Measurements from ENCODE around the gene TOX2. TPM values are rescaled to one million over a fixed set of nuclear protein-coding genes. Genes with fewer than 3 reads are reported as not detected.

Gene TOX2
- total and polyA plus RNA-seq, 2 of the 4 experiments (the other 2 are of a cell fraction), result 1.3 to 17.5 TPM

- Histone ChIP-seq H2AFZ (replicated peaks; ENCODE audit: low read length, poor library complexity) (no peak overlapping the region), H4K8ac (ENCODE audit: low read depth in 2 of 2, low read length in 2 of 2) (no peak overlapping the region), H3K9me1 (ENCODE audit: insufficient read depth, low read length) (peaks cover 25% of the 10 kb centered on the region), H3K23ac (ENCODE audit: low read depth, low read length) (no peak overlapping the region), H3K14ac (replicated peaks; ENCODE audit: low read depth, low read length) (no peak overlapping the region), H4K20me1 (ENCODE audit: insufficient read depth, low read length) (no peaks in the 10 kb centered on the region), H3K27ac (ENCODE audit: insufficient read depth, low read length) (no peak overlapping the region), H4K91ac (ENCODE audit: insufficient read depth, low read depth, low read length) (no peak overlapping the region), H2BK20ac (ENCODE audit: low read depth, low read length) (no peak overlapping the region), H2AK9ac (replicated peaks; ENCODE audit: low read depth, low read length, poor library complexity) (no peak overlapping the region), H3K9ac (ENCODE audit: low read depth, low read length) (no peak overlapping the region), H3K56ac (ENCODE audit: extremely low read depth, insufficient read depth, low read length) (no peak overlapping the region), H3K4me2 (ENCODE audit: low read depth, low read length) (no peak overlapping the region), H2AK5ac (ENCODE audit: low read depth, low read length) (no peak overlapping the region), H3K18ac (ENCODE audit: low read depth, low read length) (no peak overlapping the region), H3K4me3 (ENCODE audit: insufficient read depth, low read depth, low read length) (no peak overlapping the region), H2BK120ac (ENCODE audit: low read depth, low read length) (no peak overlapping the region), H3K4me1 (ENCODE audit: control insufficient read depth, insufficient read depth, low read length) (no peaks in the 10 kb centered on the region), H3K27me3 (ENCODE audit: control insufficient read depth, insufficient read depth, low read length) (no peaks in the 10 kb centered on the region), H3K79me1 (ENCODE audit: low read depth in 1 of 2, low read length in 2 of 2) (peaks cover 16 to 60% of the 10 kb centered on the region in 2 experiments), H4K5ac (ENCODE audit: low read depth, low read length) (no peak overlapping the region), H3K36me3 (ENCODE audit: control insufficient read depth, insufficient read depth, low read length) (0 out of 2 replicates have a peak, but pooled peaks cover 2% of the 10 kb centered on the region), H2BK5ac (ENCODE audit: low read depth, low read length, poor library complexity, severe bottlenecking) (no peak overlapping the region), H3K9me3 (ENCODE audit: control insufficient read depth, insufficient read depth, low read length) (no peaks in the 10 kb centered on the region), H2BK15ac (ENCODE audit: low read depth, low read length) (no peak overlapping the region), H3K4ac (ENCODE audit: low read depth, low read length) (no peak overlapping the region)
- ChIA-PET POLR2A (ENCODE audit: unreplicated experiment) (no interaction called here), CTCF (interaction anchor here (0.6 kb wide), 1 partner anchor 341 kb away, joined by 3 read pairs; no protein-coding TSS in a partner anchor)
- dilution Hi-C loops (cut with HindIII; ENCODE audit: low sequenced_read_pairs, unreplicated experiment) (no loop called here), intact Hi-C loops (cut with micrococcal nuclease) (no loop called here), in situ Hi-C loops (cut with MboI; ENCODE audit: low sequenced_read_pairs) (no loop called here)
- BruUV-seq (replicated peaks), result no TSS peak
- ATAC-seq (ENCODE audit: low read depth) (no peak), DNase-seq (no peak)
- TF ChIP-seq NFE2L2 (IDR thresholded peaks at IDR 0.05; ENCODE audit: low read depth, low read length) (no peak), MAZ (IDR thresholded peaks at IDR 0.05; ENCODE audit: borderline replicate concordance, low read depth, low read length) (no peak), MAFK (IDR thresholded peaks at IDR 0.05; ENCODE audit: low read depth, low read length) (no peak), ELK1 (IDR thresholded peaks at IDR 0.05; ENCODE audit: borderline replicate concordance, low read depth, low read length) (no peak), POLR2A (IDR thresholded peaks at IDR 0.05; ENCODE audit: low read depth, low read length) (no peak), SMC3 (IDR thresholded peaks at IDR 0.05; ENCODE audit: low read depth, low read length) (no peak), USF2 (IDR thresholded peaks at IDR 0.05; ENCODE audit: low read depth, low read length) (no peak), FOS (IDR thresholded peaks at IDR 0.05; ENCODE audit: low read depth, low read length) (no peak), CTCF (conservative IDR thresholded peaks at IDR 0.05; ENCODE audit: low read depth, low read length) (no peak), RFX5 (IDR thresholded peaks at IDR 0.05; ENCODE audit: low read depth, low read length) (no peak), CHD1 (IDR thresholded peaks at IDR 0.05; ENCODE audit: low read depth, low read length) (no peak), RCOR1 (IDR thresholded peaks at IDR 0.05; ENCODE audit: insufficient replicate concordance, low read length) (no peak), BHLHE40 (IDR thresholded peaks at IDR 0.05; ENCODE audit: low read depth, low read length) (no peak), CEBPB (IDR thresholded peaks at IDR 0.05; ENCODE audit: low read depth, low read length) (no peak), MXI1 (IDR thresholded peaks at IDR 0.05; ENCODE audit: borderline replicate concordance, low read depth, low read length) (no peak), RAD21 (IDR thresholded peaks at IDR 0.05; ENCODE audit: low read length) (no peak)
- 100% methylated on average over 3 of the region's 4 CpGs; no CpG with 5 or more reads in 1 of the 2 experiments for WGBS, 2 experiments (ENCODE audit: extremely low coverage in 2 of 2, insufficient read length in 1 of 2)
These were observed 119.2 kb downstream of the TOX2 start for GRCh38 chr20:44033873-44034272.

Measured in IMR-90 (cell line).